ENCODE results near the gene FAM76B. TPM values are rescaled to one million over a fixed set of nuclear protein-coding genes. Genes with fewer than 3 reads are reported as not detected.

The FAM76B gene
- total and polyA plus RNA-seq, 9 of the 15 experiments (the other 6 are each of a cell fraction or from before 2014, with no cell fraction given), result 22.5 to 60.0 (median 35.0) TPM

DNA sequence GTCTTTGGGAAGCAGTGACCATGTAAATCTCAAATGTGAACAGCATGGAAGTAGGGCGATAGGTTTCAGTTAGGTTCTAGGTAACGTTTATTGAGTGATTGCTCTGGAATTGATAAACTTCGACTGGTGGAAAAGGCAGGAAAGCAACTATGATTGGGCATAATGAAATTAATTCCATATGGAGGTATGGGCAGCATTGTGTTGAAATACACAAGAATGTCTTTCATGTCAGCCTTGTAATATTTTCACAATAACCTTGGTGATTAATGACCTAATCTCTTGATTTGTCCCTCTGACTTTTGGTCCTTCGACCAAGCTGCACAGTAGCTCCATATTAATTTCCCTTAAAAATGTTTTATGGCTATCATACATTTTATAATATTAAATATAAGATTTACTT, 3.5 kb upstream of the FAM76B start:
- Histone ChIP-seq H3K9me1 (ENCODE audit: control insufficient read depth, insufficient read depth, low read length) (no peaks in the 10 kb centered on the region), H3K27me3 (ENCODE audit: control insufficient read depth in 2 of 2, insufficient read depth in 2 of 2, low read length in 2 of 2) (no peaks in the 10 kb centered on the region), H3K36me3 (ENCODE audit: control insufficient read depth, insufficient read depth, low read length) (peaks cover 21% of the 10 kb centered on the region), H2AFZ (ENCODE audit: low read depth, low read length) (no peak overlapping the region), H3K9ac (ENCODE audit: insufficient read depth in 1 of 2, low read depth in 2 of 2, low read length in 2 of 2) (peak overlapping the region in 1 of 2 experiments; percentile 99; a peak in 3 of 4 replicates), H3K79me2 (ENCODE audit: control insufficient read depth, insufficient read depth, low read length) (peaks cover 94% of the 10 kb centered on the region), H3K4me1 (replicated peaks in 1 of 2; ENCODE audit: control insufficient read depth in 2 of 2, insufficient read depth in 2 of 2, low read length in 2 of 2) (peaks cover 4 to 14% of the 10 kb centered on the region in 2 experiments; a peak in 4 of 5 replicates), H3K4me3 (peak overlapping the region; percentile 88; the same call in 1 of the 2 replicates), H3K4me2 (ENCODE audit: insufficient read depth, low read length) (peak overlapping the region; percentile 95), H3K9me3 (replicated peaks; ENCODE audit: control insufficient read depth, insufficient read depth, low read depth, low read length) (no peaks in the 10 kb centered on the region), H4K20me1 (replicated peaks; ENCODE audit: control insufficient read depth, insufficient read depth, low read length) (peaks cover 6% of the 10 kb centered on the region; the same call in 1 of the 2 replicates), H3K27ac (ENCODE audit: extremely low read depth, low read depth, low read length) (peak overlapping the region; percentile 99; the same call in 2 of the 3 replicates)
- no TSS peak for BruUV-seq (replicated peaks)
- TF ChIP-seq TAF15 (IDR thresholded peaks at IDR 0.05; ENCODE audit: low read depth, low read length) (no peak), RBM34 (IDR thresholded peaks at IDR 0.05; ENCODE audit: borderline replicate concordance, insufficient read depth, low read length) (no peak), POLR2H (tag; IDR thresholded peaks at IDR 0.05; ENCODE audit: low read depth) (0 out of 2 replicates have a peak, but pooled peaks have one; percentile 32), E2F3 (CRISPR knock-in tag; IDR thresholded peaks at IDR 0.05) (no peak), NEUROD1 (IDR thresholded peaks at IDR 0.05; ENCODE audit: borderline replicate concordance, low read depth, low read length, partially characterized antibody) (no peak), SMARCA4 (IDR thresholded peaks at IDR 0.05) (0 out of 2 replicates have a peak, but pooled peaks have one; percentile 9), MEIS2 (IDR thresholded peaks at IDR 0.05; ENCODE audit: partially characterized antibody) (peak; percentile 44), ZNF165 (CRISPR knock-in tag; IDR thresholded peaks at IDR 0.05; ENCODE audit: borderline replicate concordance) (no peak), FOXA3 (CRISPR knock-in tag; conservative IDR thresholded peaks at IDR 0.05 in 1 of 2, IDR thresholded peaks at IDR 0.05 in 1 of 2) (no peak), CEBPB (tag; IDR thresholded peaks at IDR 0.05) (0 out of 2 replicates have a peak, but pooled peaks have one; percentile 30)
- TF ChIP-seq, protein P1, sequence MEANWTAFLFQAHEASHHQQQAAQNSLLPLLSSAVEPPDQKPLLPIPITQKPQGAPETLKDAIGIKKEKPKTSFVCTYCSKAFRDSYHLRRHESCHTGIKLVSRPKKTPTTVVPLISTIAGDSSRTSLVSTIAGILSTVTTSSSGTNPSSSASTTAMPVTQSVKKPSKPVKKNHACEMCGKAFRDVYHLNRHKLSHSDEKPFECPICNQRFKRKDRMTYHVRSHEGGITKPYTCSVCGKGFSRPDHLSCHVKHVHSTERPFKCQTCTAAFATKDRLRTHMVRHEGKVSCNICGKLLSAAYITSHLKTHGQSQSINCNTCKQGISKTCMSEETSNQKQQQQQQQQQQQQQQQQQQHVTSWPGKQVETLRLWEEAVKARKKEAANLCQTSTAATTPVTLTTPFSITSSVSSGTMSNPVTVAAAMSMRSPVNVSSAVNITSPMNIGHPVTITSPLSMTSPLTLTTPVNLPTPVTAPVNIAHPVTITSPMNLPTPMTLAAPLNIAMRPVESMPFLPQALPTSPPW (CRISPR knock-in tag; IDR thresholded peaks at IDR 0.05), result no peak
- TF ChIP-seq, protein P2, sequence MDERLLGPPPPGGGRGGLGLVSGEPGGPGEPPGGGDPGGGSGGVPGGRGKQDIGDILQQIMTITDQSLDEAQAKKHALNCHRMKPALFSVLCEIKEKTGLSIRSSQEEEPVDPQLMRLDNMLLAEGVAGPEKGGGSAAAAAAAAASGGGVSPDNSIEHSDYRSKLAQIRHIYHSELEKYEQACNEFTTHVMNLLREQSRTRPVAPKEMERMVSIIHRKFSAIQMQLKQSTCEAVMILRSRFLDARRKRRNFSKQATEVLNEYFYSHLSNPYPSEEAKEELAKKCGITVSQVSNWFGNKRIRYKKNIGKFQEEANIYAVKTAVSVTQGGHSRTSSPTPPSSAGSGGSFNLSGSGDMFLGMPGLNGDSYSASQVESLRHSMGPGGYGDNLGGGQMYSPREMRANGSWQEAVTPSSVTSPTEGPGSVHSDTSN (CRISPR knock-in tag; IDR thresholded peaks at IDR 0.05; ENCODE audit: low read depth), result no peak
- TF ChIP-seq, protein P2 (tag; conservative IDR thresholded peaks at IDR 0.05; ENCODE audit: low read depth), result peak; percentile 25; the same call in 1 of the 2 replicates
- FAIRE-seq (no peak), ATAC-seq (no peak), DNase-seq (ENCODE audit: extremely low read depth in 1 of 4, low spot score in 3 of 4) (no peak)
- POLR2A ChIA-PET, result interaction anchor here (1.2 to 1.7 kb wide), 2 partner anchors 34 to 46 kb away, joined by 3 read pairs; no protein-coding TSS in a partner anchor
- in situ Hi-C loops (cut with MboI) (no loop called here), intact Hi-C loops (cut with micrococcal nuclease) (loop anchor here (5.0 kb wide), 1 partner anchor 449 kb away; no protein-coding TSS in a partner anchor)
- 8% methylated on average over 4 of the region's 4 CpGs for WGBS (ENCODE audit: insufficient coverage, low coverage, missing lambda C conversion rate)
- CTCF ChIA-PET (ENCODE audit: low intra/inter-chr PET ratio), result no interaction called here

All from K562 (cell line).